ENCODE results near the gene MICU1. TPM values are rescaled to one million over a fixed set of nuclear protein-coding genes. Genes with fewer than 3 reads are reported as not detected.

Gene MICU1
- polyA plus RNA-seq, 1 of the 3 experiments (the other 2 are of a cell fraction), result 24.6 TPM

DNA sequence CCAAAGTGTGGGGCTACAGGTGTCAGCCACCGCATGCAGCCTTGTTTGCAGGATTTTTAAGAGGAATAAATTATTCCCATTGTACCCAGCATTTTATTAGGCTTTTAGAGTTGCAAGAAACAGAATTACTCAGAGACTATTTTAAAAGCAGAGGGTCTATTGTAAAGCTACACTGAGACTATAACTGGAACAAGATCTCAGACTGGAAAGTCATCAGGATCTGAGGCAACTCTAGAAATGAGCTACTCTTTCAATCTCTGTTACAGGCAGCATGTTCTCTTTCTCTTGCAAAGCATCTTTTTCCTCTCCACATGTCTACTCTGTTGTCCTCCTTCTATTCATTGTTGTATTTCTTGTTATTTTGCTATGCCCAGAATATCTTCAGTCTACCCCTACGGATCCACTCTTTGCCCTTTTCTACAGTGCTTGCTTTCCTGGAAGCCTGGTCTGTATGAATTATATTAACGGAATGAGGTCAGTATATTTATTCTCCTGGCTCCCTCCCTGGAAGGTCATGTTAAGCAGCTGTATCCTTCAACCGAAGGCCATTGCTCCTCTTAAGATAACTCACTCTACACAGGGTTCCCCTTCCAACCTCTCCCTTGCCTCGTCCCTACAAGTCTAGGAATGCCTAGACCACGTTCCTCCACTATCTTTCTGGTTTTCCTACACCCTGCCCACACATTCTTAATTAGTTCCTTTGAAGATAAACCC is 27.7 kb upstream of the MICU1 start:
- DNase-seq, result no peak
- CTCF ChIA-PET, result no interaction called here
- WGBS (ENCODE audit: low lambda C conversion rate), result 72% methylated on average over 6 of the region's 6 CpGs

DNA sequence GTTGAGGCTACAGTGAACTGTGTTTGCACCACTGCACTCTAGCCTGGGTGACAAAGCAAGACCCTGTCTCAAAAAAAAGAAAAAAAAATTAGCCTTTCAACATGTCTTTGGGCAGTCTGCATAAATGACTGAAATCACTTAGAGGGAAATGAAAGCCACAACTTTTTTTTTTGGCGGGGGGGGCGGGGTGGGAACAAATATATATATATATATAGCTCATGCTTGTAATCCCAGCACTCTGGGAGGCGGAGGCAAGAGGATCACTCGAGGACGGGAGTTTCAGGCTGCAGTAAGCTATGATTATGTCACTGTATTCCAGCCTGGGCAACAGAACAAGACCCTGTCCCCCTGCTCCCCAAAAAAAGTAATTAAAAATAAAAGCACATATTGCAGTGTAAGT is 23.4 kb upstream of the MICU1 start:
- no peaks in the 10 kb centered on the region for H3K27me3 ChIP-seq (ENCODE audit: insufficient read depth)
- H3K27ac ChIP-seq (ENCODE audit: low read depth in 2 of 2, low read length in 1 of 2), result no peak overlapping the region
- no peaks in the 10 kb centered on the region for H3F3A ChIP-seq (replicated peaks; ENCODE audit: insufficient read depth)
- no peaks in the 10 kb centered on the region for H3K4me1 ChIP-seq (ENCODE audit: control insufficient read depth in 1 of 2, insufficient read depth in 2 of 2, low read depth in 1 of 2, low read length in 1 of 2)
- H4K20me1 ChIP-seq (ENCODE audit: insufficient read depth), result no peaks in the 10 kb centered on the region
- POLR2A ChIA-PET, result no interaction called here
- no peak for DNase-seq
- H3K9me2 ChIP-seq, result no peaks in the 10 kb centered on the region
- H3K79me2 ChIP-seq (ENCODE audit: insufficient read depth), result no peaks in the 10 kb centered on the region
- H3K4me3 ChIP-seq (ENCODE audit: low read depth in 2 of 2, low read length in 1 of 2), result no peak overlapping the region
- no peak overlapping the region for H3K9ac ChIP-seq
- no peaks in the 10 kb centered on the region for H3K36me3 ChIP-seq (replicated peaks in 1 of 2; ENCODE audit: control insufficient read depth in 1 of 2, insufficient read depth in 2 of 2, low read length in 1 of 2)
- no peaks in the 10 kb centered on the region for H3K9me3 ChIP-seq
- CTCF ChIA-PET, result no interaction called here
- whole genome bisulfite sequencing (ENCODE audit: low lambda C conversion rate), result 44% methylated on average over 5 of the region's 5 CpGs
- H3K4me2 ChIP-seq, result no peak overlapping the region
- H2AFZ ChIP-seq (ENCODE audit: low read depth), result no peak overlapping the region
- TF ChIP-seq EZH2phosphoT487 (IDR thresholded peaks at IDR 0.05; ENCODE audit: borderline replicate concordance, low read depth), result no peak
- TF ChIP-seq MXI1 (IDR thresholded peaks at IDR 0.05; ENCODE audit: low read depth, low read length), result no peak
- TF ChIP-seq, protein P1, sequence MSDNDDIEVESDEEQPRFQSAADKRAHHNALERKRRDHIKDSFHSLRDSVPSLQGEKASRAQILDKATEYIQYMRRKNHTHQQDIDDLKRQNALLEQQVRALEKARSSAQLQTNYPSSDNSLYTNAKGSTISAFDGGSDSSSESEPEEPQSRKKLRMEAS (IDR thresholded peaks at IDR 0.05; ENCODE audit: low read depth), result no peak
- no peak for TF ChIP-seq RFX5 (IDR thresholded peaks at IDR 0.05; ENCODE audit: low read length)
- no peak for TF ChIP-seq EP300 (IDR thresholded peaks at IDR 0.05; ENCODE audit: borderline replicate concordance in 1 of 2, low read depth in 1 of 2, low read length in 1 of 2)
- no peak for TF ChIP-seq YY1 (IDR thresholded peaks at IDR 0.05; ENCODE audit: low read depth)
- TF ChIP-seq RCOR1 (IDR thresholded peaks at IDR 0.05; ENCODE audit: low read length), result no peak
- TF ChIP-seq, protein P2, sequence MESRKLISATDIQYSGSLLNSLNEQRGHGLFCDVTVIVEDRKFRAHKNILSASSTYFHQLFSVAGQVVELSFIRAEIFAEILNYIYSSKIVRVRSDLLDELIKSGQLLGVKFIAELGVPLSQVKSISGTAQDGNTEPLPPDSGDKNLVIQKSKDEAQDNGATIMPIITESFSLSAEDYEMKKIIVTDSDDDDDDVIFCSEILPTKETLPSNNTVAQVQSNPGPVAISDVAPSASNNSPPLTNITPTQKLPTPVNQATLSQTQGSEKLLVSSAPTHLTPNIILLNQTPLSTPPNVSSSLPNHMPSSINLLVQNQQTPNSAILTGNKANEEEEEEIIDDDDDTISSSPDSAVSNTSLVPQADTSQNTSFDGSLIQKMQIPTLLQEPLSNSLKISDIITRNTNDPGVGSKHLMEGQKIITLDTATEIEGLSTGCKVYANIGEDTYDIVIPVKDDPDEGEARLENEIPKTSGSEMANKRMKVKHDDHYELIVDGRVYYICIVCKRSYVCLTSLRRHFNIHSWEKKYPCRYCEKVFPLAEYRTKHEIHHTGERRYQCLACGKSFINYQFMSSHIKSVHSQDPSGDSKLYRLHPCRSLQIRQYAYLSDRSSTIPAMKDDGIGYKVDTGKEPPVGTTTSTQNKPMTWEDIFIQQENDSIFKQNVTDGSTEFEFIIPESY (IDR thresholded peaks at IDR 0.05; ENCODE audit: borderline replicate concordance, low read depth), result no peak
- TF ChIP-seq, protein P3, sequence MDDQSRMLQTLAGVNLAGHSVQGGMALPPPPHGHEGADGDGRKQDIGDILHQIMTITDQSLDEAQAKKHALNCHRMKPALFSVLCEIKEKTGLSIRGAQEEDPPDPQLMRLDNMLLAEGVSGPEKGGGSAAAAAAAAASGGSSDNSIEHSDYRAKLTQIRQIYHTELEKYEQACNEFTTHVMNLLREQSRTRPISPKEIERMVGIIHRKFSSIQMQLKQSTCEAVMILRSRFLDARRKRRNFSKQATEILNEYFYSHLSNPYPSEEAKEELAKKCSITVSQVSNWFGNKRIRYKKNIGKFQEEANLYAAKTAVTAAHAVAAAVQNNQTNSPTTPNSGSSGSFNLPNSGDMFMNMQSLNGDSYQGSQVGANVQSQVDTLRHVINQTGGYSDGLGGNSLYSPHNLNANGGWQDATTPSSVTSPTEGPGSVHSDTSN (IDR thresholded peaks at IDR 0.05), result no peak
- TF ChIP-seq ELF1 (IDR thresholded peaks at IDR 0.05), result no peak
- TF ChIP-seq, protein P4, sequence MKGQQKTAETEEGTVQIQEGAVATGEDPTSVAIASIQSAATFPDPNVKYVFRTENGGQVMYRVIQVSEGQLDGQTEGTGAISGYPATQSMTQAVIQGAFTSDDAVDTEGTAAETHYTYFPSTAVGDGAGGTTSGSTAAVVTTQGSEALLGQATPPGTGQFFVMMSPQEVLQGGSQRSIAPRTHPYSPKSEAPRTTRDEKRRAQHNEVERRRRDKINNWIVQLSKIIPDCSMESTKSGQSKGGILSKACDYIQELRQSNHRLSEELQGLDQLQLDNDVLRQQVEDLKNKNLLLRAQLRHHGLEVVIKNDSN (IDR thresholded peaks at IDR 0.05; ENCODE audit: borderline replicate concordance, low read depth), result no peak
- TF ChIP-seq JUND (IDR thresholded peaks at IDR 0.05), result no peak
- no peak for TF ChIP-seq NFIC (IDR thresholded peaks at IDR 0.05; ENCODE audit: borderline replicate concordance)

More for the DNA sequence above, 27.7 kb upstream of the MICU1 start:
- no peaks in the 10 kb centered on the region for H3K4me1 ChIP-seq (ENCODE audit: control insufficient read depth in 1 of 2, insufficient read depth in 2 of 2, low read depth in 1 of 2, low read length in 1 of 2)
- H3F3A ChIP-seq (replicated peaks; ENCODE audit: insufficient read depth), result no peaks in the 10 kb centered on the region
- no peak overlapping the region for H3K9ac ChIP-seq
- no peak overlapping the region for H3K4me3 ChIP-seq (ENCODE audit: low read depth in 2 of 2, low read length in 1 of 2)
- H3K27me3 ChIP-seq (ENCODE audit: insufficient read depth), result no peaks in the 10 kb centered on the region
- no peaks in the 10 kb centered on the region for H3K36me3 ChIP-seq (replicated peaks in 1 of 2; ENCODE audit: control insufficient read depth in 1 of 2, insufficient read depth in 2 of 2, low read length in 1 of 2)
- POLR2A ChIA-PET, result no interaction called here
- H3K4me2 ChIP-seq, result no peak overlapping the region
- no peaks in the 10 kb centered on the region for H4K20me1 ChIP-seq (ENCODE audit: insufficient read depth)
- H3K9me3 ChIP-seq, result no peaks in the 10 kb centered on the region
- H2AFZ ChIP-seq (ENCODE audit: low read depth), result no peak overlapping the region
- H3K9me2 ChIP-seq, result no peaks in the 10 kb centered on the region
- H3K79me2 ChIP-seq (ENCODE audit: insufficient read depth), result no peaks in the 10 kb centered on the region
- TF ChIP-seq, protein P2 (IDR thresholded peaks at IDR 0.05; ENCODE audit: borderline replicate concordance, low read depth), result no peak
- no peak for TF ChIP-seq SIN3A (IDR thresholded peaks at IDR 0.05; ENCODE audit: borderline replicate concordance, low read depth, low read length)
- TF ChIP-seq, protein P1 (IDR thresholded peaks at IDR 0.05; ENCODE audit: low read depth), result no peak
- TF ChIP-seq CHD2 (IDR thresholded peaks at IDR 0.05; ENCODE audit: low read length, partially characterized antibody), result no peak
- no peak for TF ChIP-seq FOXM1 (IDR thresholded peaks at IDR 0.05; ENCODE audit: low read depth)
- TF ChIP-seq JUND (IDR thresholded peaks at IDR 0.05), result no peak
- TF ChIP-seq, protein P3 (IDR thresholded peaks at IDR 0.05), result no peak
- TF ChIP-seq RAD21 (IDR thresholded peaks at IDR 0.05; ENCODE audit: low read length), result no peak
- no peak overlapping the region for H3K27ac ChIP-seq (ENCODE audit: low read depth in 2 of 2, low read length in 1 of 2)
